Measurements from ENCODE around the gene KRT80. TPM values are rescaled to one million over a fixed set of nuclear protein-coding genes. Genes with fewer than 3 reads are reported as not detected.

The KRT80 gene
- total RNA-seq, 2 experiments from 2014 or later: not detected

GRCh38 chr12:52233462-52234207 is 41.8 kb upstream of the KRT80 start:
- no peak for DNase-seq
- Mint-ChIP-seq H3K4me3 (no peak overlapping the region), H3K36me3 (ENCODE audit: low read depth) (no peaks in the 10 kb centered on the region), H3K4me1 (ENCODE audit: low read depth) (no peaks in the 10 kb centered on the region), H3K9me3 (no peaks in the 10 kb centered on the region), H3K27me3 (ENCODE audit: low read depth) (peaks cover 36% of the 10 kb centered on the region), H3K27ac (no peak overlapping the region)
- intact Hi-C loops (cut with micrococcal nuclease): no loop called here
- CTCF ChIA-PET: no interaction called here

- Mint-ChIP-seq H3K36me3 (ENCODE audit: low read depth) (no peaks in the 10 kb centered on the region), H3K4me3 (no peak within 1 kb of the TSS), H3K4me1 (ENCODE audit: low read depth) (no peaks in the 10 kb centered on the region), H3K27ac (no peak within 1 kb of the TSS), H3K27me3 (ENCODE audit: low read depth) (peaks cover 40% of the 10 kb centered on the region), H3K9me3 (no peaks in the 10 kb centered on the region)
- intact Hi-C loops (cut with micrococcal nuclease): no loop called here
- no peak for DNase-seq
- CTCF ChIA-PET: no interaction called here
Observed at GRCh38 chr12:52232674-52233461, 41.1 kb upstream of the KRT80 start, which contains the start of gene KRT7. TSS of gene KRT7 (plus strand) at chr12:52233243. CDS start at chr12:52233297, 54 bp downstream.

- H3K4me1 Mint-ChIP-seq (ENCODE audit: low read depth): no peaks in the 10 kb centered on the region
- H3K27me3 Mint-ChIP-seq (ENCODE audit: low read depth): peaks cover 40% of the 10 kb centered on the region
- DNase-seq: no peak
- H3K9me3 Mint-ChIP-seq: no peaks in the 10 kb centered on the region
- intact Hi-C loops (cut with micrococcal nuclease): no loop called here
- no peak overlapping the region for H3K4me3 Mint-ChIP-seq
- H3K36me3 Mint-ChIP-seq (ENCODE audit: low read depth): no peaks in the 10 kb centered on the region
- CTCF ChIA-PET: no interaction called here
- H3K27ac Mint-ChIP-seq: no peak overlapping the region
Observed at GRCh38 chr12:52232203-52232673, 40.4 kb upstream of the KRT80 start.

- H3K4me1 Mint-ChIP-seq (ENCODE audit: low read depth): no peaks in the 10 kb centered on the region
- DNase-seq: no peak
- no peaks in the 10 kb centered on the region for H3K36me3 Mint-ChIP-seq (ENCODE audit: low read depth)
- CTCF ChIA-PET: interaction anchor here (0.6 kb wide), 1 partner anchor 154 kb away, joined by 4 read pairs; no protein-coding TSS in a partner anchor
- H3K9me3 Mint-ChIP-seq: no peaks in the 10 kb centered on the region
- peaks cover 42% of the 10 kb centered on the region for H3K27me3 Mint-ChIP-seq (ENCODE audit: low read depth)
- intact Hi-C loops (cut with micrococcal nuclease): no loop called here
- H3K4me3 Mint-ChIP-seq: no peak overlapping the region
- no peak overlapping the region for H3K27ac Mint-ChIP-seq
Observed at GRCh38 chr12:52231305-52232202, 39.7 kb upstream of the KRT80 start.

- peaks cover 48% of the 10 kb centered on the region for H3K27me3 Mint-ChIP-seq (ENCODE audit: low read depth)
- CTCF ChIA-PET: interaction anchor here (0.6 to 1.1 kb wide), 2 partner anchors 48 to 155 kb away, joined by 3 to 4 read pairs; no protein-coding TSS in a partner anchor
- no peak overlapping the region for H3K4me3 Mint-ChIP-seq
Observed at GRCh38 chr12:52230364-52231281, 38.8 kb upstream of the KRT80 start.

GRCh38 chr12:52229836-52230343 is 38.1 kb upstream of the KRT80 start:
- no peak for DNase-seq
- Mint-ChIP-seq H3K4me3 (no peak overlapping the region), H3K27ac (no peak overlapping the region), H3K4me1 (ENCODE audit: low read depth) (no peaks in the 10 kb centered on the region), H3K27me3 (ENCODE audit: low read depth) (peaks cover 48% of the 10 kb centered on the region), H3K9me3 (no peaks in the 10 kb centered on the region), H3K36me3 (ENCODE audit: low read depth) (no peaks in the 10 kb centered on the region)
- intact Hi-C loops (cut with micrococcal nuclease): loop anchor here (10.0 kb wide), 1 partner anchor 255 kb away; no protein-coding TSS in a partner anchor
- CTCF ChIA-PET: interaction anchor here (1.1 kb wide), 1 partner anchor 49 kb away, joined by 3 read pairs; no protein-coding TSS in a partner anchor

More at GRCh38 chr12:52230364-52231281, 38.8 kb upstream of the KRT80 start:
- DNase-seq: no peak
- Mint-ChIP-seq H3K4me1 (ENCODE audit: low read depth) (no peaks in the 10 kb centered on the region), H3K27ac (no peak overlapping the region), H3K36me3 (ENCODE audit: low read depth) (no peaks in the 10 kb centered on the region), H3K9me3 (no peaks in the 10 kb centered on the region)
- intact Hi-C loops (cut with micrococcal nuclease): no loop called here

GRCh38 chr12:52228931-52229330 is 37.1 kb upstream of the KRT80 start:
- Mint-ChIP-seq H3K36me3 (ENCODE audit: low read depth) (no peaks in the 10 kb centered on the region), H3K4me1 (ENCODE audit: low read depth) (peaks cover 6% of the 10 kb centered on the region), H3K27ac (no peak overlapping the region), H3K27me3 (ENCODE audit: low read depth) (peaks cover 45% of the 10 kb centered on the region), H3K9me3 (no peaks in the 10 kb centered on the region), H3K4me3 (no peak overlapping the region)
- DNase-seq: no peak
- intact Hi-C loops (cut with micrococcal nuclease): loop anchor here (10.0 kb wide), 1 partner anchor 254 kb away; no protein-coding TSS in a partner anchor
- CTCF ChIA-PET: no interaction called here

GRCh38 chr12:52228366-52228765 is 36.6 kb upstream of the KRT80 start:
- DNase-seq: no peak
- Mint-ChIP-seq H3K9me3 (no peaks in the 10 kb centered on the region), H3K27me3 (ENCODE audit: low read depth) (peaks cover 42% of the 10 kb centered on the region), H3K27ac (no peak overlapping the region), H3K4me3 (no peak overlapping the region), H3K36me3 (ENCODE audit: low read depth) (no peaks in the 10 kb centered on the region), H3K4me1 (ENCODE audit: low read depth) (peaks cover 10% of the 10 kb centered on the region)
- CTCF ChIA-PET: no interaction called here
- intact Hi-C loops (cut with micrococcal nuclease): loop anchor here (10.0 kb wide), 1 partner anchor 254 kb away; no protein-coding TSS in a partner anchor

- Mint-ChIP-seq H3K36me3 (ENCODE audit: low read depth) (no peaks in the 10 kb centered on the region), H3K4me3 (no peak overlapping the region), H3K27me3 (ENCODE audit: low read depth) (peaks cover 40% of the 10 kb centered on the region), H3K27ac (no peak overlapping the region), H3K9me3 (no peaks in the 10 kb centered on the region), H3K4me1 (ENCODE audit: low read depth) (peaks cover 10% of the 10 kb centered on the region)
- intact Hi-C loops (cut with micrococcal nuclease): loop anchor here (10.0 kb wide), 1 partner anchor 253 kb away; no protein-coding TSS in a partner anchor
- CTCF ChIA-PET: no interaction called here
- no peak for DNase-seq
Observed at GRCh38 chr12:52227606-52228166, 35.9 kb upstream of the KRT80 start.

GRCh38 chr12:52226446-52226845 is 34.6 kb upstream of the KRT80 start:
- H3K27ac Mint-ChIP-seq: no peak overlapping the region
- intact Hi-C loops (cut with micrococcal nuclease): loop anchor here (10.0 kb wide), 1 partner anchor 252 kb away; no protein-coding TSS in a partner anchor

More at GRCh38 chr12:52226446-52226845, 34.6 kb upstream of the KRT80 start:
- Mint-ChIP-seq H3K9me3 (no peaks in the 10 kb centered on the region), H3K4me3 (no peak overlapping the region), H3K27me3 (ENCODE audit: low read depth) (peaks cover 28% of the 10 kb centered on the region), H3K36me3 (ENCODE audit: low read depth) (no peaks in the 10 kb centered on the region), H3K4me1 (ENCODE audit: low read depth) (peaks cover 17% of the 10 kb centered on the region)
- no peak for DNase-seq
- CTCF ChIA-PET: interaction anchor here (3.8 kb wide), 1 partner anchor 52 kb away, joined by 20 read pairs; no protein-coding TSS in a partner anchor
